HG03460 (cell line): ENCODE measurements around the gene KDM2B.
A peak's percentile ranks its signal among the peaks of the same experiment; 100 is the strongest.

ENCODE experiments used
- ATAC-seq: cut with Tn5 transposase; IDR thresholded peaks from one replicate; pipeline ENCODE4 v1.9.1; 2021; ENCODE audit not compliant: unreplicated experiment

KDM2B gene

GRCh38 chr12:121440768-121441167, 140.1 kb downstream of the KDM2B start:
- ATAC-seq = no peak

- ATAC-seq = no peak
These were observed 141.1 kb downstream of the KDM2B start for GRCh38 chr12:121439715-121440114.

GRCh38 chr12:121438905-121439304, 141.9 kb downstream of the KDM2B start:
- no peak for ATAC-seq

- ATAC-seq = no peak
These were observed 144.1 kb downstream of the KDM2B start for GRCh38 chr12:121436706-121437105.

GRCh38 chr12:121432740-121433480, 147.9 kb downstream of the KDM2B start:
- ATAC-seq = no peak

- no peak for ATAC-seq
These were observed 149.9 kb downstream of the KDM2B start for GRCh38 chr12:121430833-121431415.

GRCh38 chr12:121428883-121429282, 151.9 kb downstream of the KDM2B start:
- no peak for ATAC-seq

- no peak for ATAC-seq
These were observed 153.2 kb downstream of the KDM2B start for GRCh38 chr12:121427556-121428050.

- ATAC-seq = no peak
These were observed 156.2 kb downstream of the KDM2B start for GRCh38 chr12:121424624-121424975.

GRCh38 chr12:121423682-121424623, 156.9 kb downstream of the KDM2B start:
- no peak for ATAC-seq

- no peak for ATAC-seq
These were observed 157.6 kb downstream of the KDM2B start for GRCh38 chr12:121423253-121423652.

- ATAC-seq = no peak
These were observed 160.7 kb downstream of the KDM2B start for GRCh38 chr12:121420109-121420508.

- no peak for ATAC-seq
These were observed 163.0 kb downstream of the KDM2B start for GRCh38 chr12:121417847-121418246.

GRCh38 chr12:121413917-121414316, 166.9 kb downstream of the KDM2B start:
- ATAC-seq = no peak

- ATAC-seq = no peak
These were observed 175.6 kb downstream of the KDM2B start for GRCh38 chr12:121405211-121405610.

- ATAC-seq = no peak
These were observed 176.1 kb downstream of the KDM2B start for GRCh38 chr12:121404734-121405133.

- ATAC-seq = no peak
These were observed 177.1 kb downstream of the KDM2B start for GRCh38 chr12:121403721-121404120.

- peak; percentile 40 for ATAC-seq
These were observed 180.3 kb downstream of the KDM2B start for GRCh38 chr12:121400332-121401139.

- ATAC-seq = peak; percentile 89
These were observed 181.2 kb downstream of the KDM2B start, which contains the start of gene RNF34 for GRCh38 chr12:121399391-121400331. Gene RNF34 (plus strand): TSS chr12:121400118. CDS start chr12:121400213, 95 bp downstream.
